Mesothelial cell of epicardium (in vitro differentiated cells): ENCODE results near the gene P4HTM. TPM values are rescaled to one million over a fixed set of nuclear protein-coding genes. Genes with fewer than 3 reads are reported as not detected.

Experiments
- DNase-seq, 2 experiments: peaks; one replicate each; pipeline ENCODE4 v3.0.0; 2021; ENCODE audit warnings: low spot score in 2 of 2; ENCODE audit not compliant: unreplicated experiment in 2 of 2
- H3K27ac Mint-ChIP-seq: 2 replicates; pipeline ENCODE4 v1.8.0; 2021; ENCODE audit warnings: mixed read lengths
- H3K27me3 Mint-ChIP-seq: 2 replicates; pipeline ENCODE4 v1.8.0; 2021; ENCODE audit warnings: low read depth, mixed read lengths
- H3K36me3 Mint-ChIP-seq: 2 replicates; pipeline ENCODE4 v1.8.0; 2021; ENCODE audit warnings: mixed read lengths
- H3K4me1 Mint-ChIP-seq: 2 replicates; pipeline ENCODE4 v1.8.0; 2021; ENCODE audit warnings: mixed read lengths
- H3K4me3 Mint-ChIP-seq: 2 replicates; pipeline ENCODE4 v1.8.0; 2021; ENCODE audit warnings: mild to moderate bottlenecking, moderate library complexity, mixed read lengths
- H3K9me3 Mint-ChIP-seq: 2 replicates; pipeline ENCODE4 v1.8.0; 2021; ENCODE audit warnings: mixed read lengths
- microRNA-seq: library from miRNA; unstranded; fragments of <30 nt; microRNA quantifications from one replicate; pipeline ENCODE4 v1.2.0, GENCODE V29; 2021; ENCODE audit warnings: inconsistent platforms, mixed read lengths
- total RNA-seq: library from RNA; stranded (reverse); gene quantifications from 3 replicates; pipeline ENCODE4 v1.2.1, GENCODE V29; 2021
- TF ChIP-seq, protein P1 (sequence below): fragments of 200-600 bp; sonication (generic); IDR thresholded peaks from one replicate; pipeline ENCODE4 v1.5.0; 2021; ENCODE audit warnings: antibody characterized with exemption; ENCODE audit not compliant: unreplicated experiment

P4HTM gene
- total RNA-seq, 1 donor from 2014 or later, result 58.4 TPM

DNA sequence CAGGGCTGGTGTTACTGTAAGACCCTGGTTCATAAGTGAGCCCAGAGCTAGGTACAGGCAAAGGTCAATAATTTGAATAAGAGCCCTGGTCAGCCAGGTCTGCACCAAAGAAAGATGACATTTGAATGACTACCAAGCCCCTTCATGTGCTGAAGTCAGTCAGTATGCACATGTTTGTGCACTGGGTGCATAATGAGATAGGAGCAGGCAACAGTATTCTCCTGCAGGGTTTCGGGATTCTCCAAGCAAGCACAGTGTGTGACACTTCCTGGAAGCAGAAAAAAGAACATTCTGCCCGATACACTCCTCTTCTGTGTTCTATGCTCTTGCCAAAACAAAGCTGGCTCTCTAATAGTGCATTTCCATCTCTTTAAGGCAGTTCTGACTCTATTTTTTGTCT lies 44.6 kb downstream of the P4HTM start:
- TF ChIP-seq, protein P1, sequence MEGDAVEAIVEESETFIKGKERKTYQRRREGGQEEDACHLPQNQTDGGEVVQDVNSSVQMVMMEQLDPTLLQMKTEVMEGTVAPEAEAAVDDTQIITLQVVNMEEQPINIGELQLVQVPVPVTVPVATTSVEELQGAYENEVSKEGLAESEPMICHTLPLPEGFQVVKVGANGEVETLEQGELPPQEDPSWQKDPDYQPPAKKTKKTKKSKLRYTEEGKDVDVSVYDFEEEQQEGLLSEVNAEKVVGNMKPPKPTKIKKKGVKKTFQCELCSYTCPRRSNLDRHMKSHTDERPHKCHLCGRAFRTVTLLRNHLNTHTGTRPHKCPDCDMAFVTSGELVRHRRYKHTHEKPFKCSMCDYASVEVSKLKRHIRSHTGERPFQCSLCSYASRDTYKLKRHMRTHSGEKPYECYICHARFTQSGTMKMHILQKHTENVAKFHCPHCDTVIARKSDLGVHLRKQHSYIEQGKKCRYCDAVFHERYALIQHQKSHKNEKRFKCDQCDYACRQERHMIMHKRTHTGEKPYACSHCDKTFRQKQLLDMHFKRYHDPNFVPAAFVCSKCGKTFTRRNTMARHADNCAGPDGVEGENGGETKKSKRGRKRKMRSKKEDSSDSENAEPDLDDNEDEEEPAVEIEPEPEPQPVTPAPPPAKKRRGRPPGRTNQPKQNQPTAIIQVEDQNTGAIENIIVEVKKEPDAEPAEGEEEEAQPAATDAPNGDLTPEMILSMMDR, result no peak
- no peaks in the 10 kb centered on the region for H3K27me3 Mint-ChIP-seq
- H3K4me3 Mint-ChIP-seq, result no peak overlapping the region
- H3K36me3 Mint-ChIP-seq, result peaks cover 21% of the 10 kb centered on the region
- H3K27ac Mint-ChIP-seq, result no peak overlapping the region
- peaks cover under 1% of the 10 kb centered on the region for H3K4me1 Mint-ChIP-seq
- no peaks in the 10 kb centered on the region for H3K9me3 Mint-ChIP-seq
- DNase-seq, result no peak

DNA sequence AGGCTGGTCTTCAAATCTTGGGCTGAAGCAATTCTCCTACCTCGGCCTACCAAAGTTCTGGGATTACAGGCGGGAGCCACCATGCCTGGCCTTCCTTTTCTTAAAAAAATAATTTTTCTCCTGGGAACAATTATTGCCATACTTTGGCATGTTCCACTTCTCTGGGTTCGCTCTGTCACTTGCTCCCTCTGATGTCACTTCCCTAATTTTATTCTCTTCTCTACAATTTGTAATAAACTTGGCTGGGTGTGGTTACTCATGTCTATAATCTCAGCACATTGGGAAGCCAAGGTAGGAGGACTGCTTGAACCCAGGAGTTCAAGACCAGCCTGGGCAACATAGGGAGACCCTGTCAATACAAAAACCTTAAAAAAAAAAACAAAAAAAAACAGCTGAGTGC lies 45.2 kb downstream of the P4HTM start:
- Mint-ChIP-seq H3K27ac (no peak overlapping the region), H3K27me3 (no peaks in the 10 kb centered on the region), H3K36me3 (peaks cover 24% of the 10 kb centered on the region), H3K4me1 (no peaks in the 10 kb centered on the region), H3K4me3 (no peak overlapping the region), H3K9me3 (no peaks in the 10 kb centered on the region)
- TF ChIP-seq, protein P1, result no peak
- no peak for DNase-seq

DNA sequence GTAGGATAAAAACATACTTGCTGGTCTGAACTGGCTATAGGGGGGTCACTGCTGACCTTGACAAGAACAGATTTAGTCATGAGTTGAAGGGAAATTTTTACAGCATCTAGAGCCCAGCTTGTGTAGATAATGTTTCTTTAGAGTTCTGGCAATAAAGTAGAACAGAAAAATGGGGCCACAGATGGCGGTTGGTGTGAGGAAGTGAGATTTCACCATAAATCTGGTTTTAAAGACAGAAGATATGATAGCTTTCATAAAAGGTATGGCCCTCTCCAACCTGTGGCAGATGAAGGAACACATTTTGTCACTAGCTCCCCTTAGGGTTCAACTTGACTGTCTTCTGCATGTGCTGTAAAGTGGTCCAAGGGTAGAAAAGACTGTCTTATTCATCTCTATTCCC lies 63.5 kb downstream of the P4HTM start:
- no peak for DNase-seq
- peaks cover 40% of the 10 kb centered on the region for H3K36me3 Mint-ChIP-seq
- no peaks in the 10 kb centered on the region for H3K27me3 Mint-ChIP-seq
- no peak overlapping the region for H3K4me3 Mint-ChIP-seq
- no peak overlapping the region for H3K27ac Mint-ChIP-seq
- H3K9me3 Mint-ChIP-seq, result no peaks in the 10 kb centered on the region
- H3K4me1 Mint-ChIP-seq, result no peaks in the 10 kb centered on the region
- TF ChIP-seq, protein P1, result no peak

- H3K4me1 Mint-ChIP-seq, result no peaks in the 10 kb centered on the region
- no peaks in the 10 kb centered on the region for H3K9me3 Mint-ChIP-seq
- no peak overlapping the region for H3K27ac Mint-ChIP-seq
- TF ChIP-seq, protein P1, result no peak
- peaks cover 36% of the 10 kb centered on the region for H3K36me3 Mint-ChIP-seq
- no peak overlapping the region for H3K4me3 Mint-ChIP-seq
- no peaks in the 10 kb centered on the region for H3K27me3 Mint-ChIP-seq
- DNase-seq, result no peak
Observed at GRCh38 chr3:49054344-49054862, 64.4 kb downstream of the P4HTM start.

Small RNA genes lying within 50 kb of the gene (microRNA-seq; reads per million reads assigned to microRNA genes)
- gene MIR191 (7,195 reads per million, percentile 94 among the genes with 10 or more reads in this experiment), gene MIR425 (7,049 reads per million, percentile 94 among the genes with 10 or more reads in this experiment)

Other genes with a start within 250 kb of the P4HTM start
- 34.1 to 37.5 TPM (median 35.4 TPM) in 3 replicates for gene PRKAR2A, start 142.4 kb upstream of the P4HTM start, total RNA-seq
- 9.7 to 10.7 TPM (median 10.5 TPM) in 3 replicates for gene SLC25A20, start 91.4 kb upstream of the P4HTM start, total RNA-seq
- gene ARIH2, start 71.4 kb upstream of the P4HTM start, total RNA-seq, result 87.0 to 102 TPM (median 100 TPM) in 3 replicates
- gene WDR6, start 17.1 kb downstream of the P4HTM start, total RNA-seq, result 384 to 409 TPM (median 396 TPM) in 3 replicates
- 22.1 to 24.2 TPM (median 23.4 TPM) in 3 replicates for gene DALRD3, start 28.3 kb downstream of the P4HTM start, total RNA-seq
- 61.4 to 63.4 TPM (median 62.0 TPM) in 3 replicates for gene NDUFAF3, start 31.9 kb downstream of the P4HTM start, total RNA-seq
- gene IMPDH2, start 39.2 kb downstream of the P4HTM start, total RNA-seq, result 207 to 217 TPM (median 216 TPM) in 3 replicates
- 130 to 133 TPM (median 132 TPM) in 3 replicates for gene QRICH1, start 103.8 kb downstream of the P4HTM start, total RNA-seq
- 364 to 373 TPM (median 373 TPM) in 3 replicates for gene QARS1, start 114.5 kb downstream of the P4HTM start, total RNA-seq
- gene USP19, start 130.6 kb downstream of the P4HTM start, total RNA-seq, result 76.2 to 79.7 TPM (median 76.6 TPM) in 3 replicates
- gene LAMB2, start 142.8 kb downstream of the P4HTM start, total RNA-seq, result 335 to 359 TPM (median 348 TPM) in 3 replicates
- 28.7 to 29.8 TPM (median 28.9 TPM) in 3 replicates for gene CCDC71, start 176.1 kb downstream of the P4HTM start, total RNA-seq
- 51.2 to 58.8 TPM (median 55.5 TPM) in 3 replicates for gene KLHDC8B, start 181.4 kb downstream of the P4HTM start, total RNA-seq